ENCODE results near the gene OR4C13.
"Not testable (repeated sequence)": the region's sequence is repeated elsewhere in the genome, so short reads cannot be mapped to it uniquely, and the experiment has no call there.

Gene OR4C13

GRCh38 chr11:49952091-49952490, at the start of gene OR4C13:
TSS of gene OR4C13 (plus strand) at chr11:49952391. CDS start at chr11:49952423, 32 bp downstream.
- in situ Hi-C loops (cut with MboI; ENCODE audit: low sequenced_read_pairs) = no loop called here

- in situ Hi-C loops (cut with MboI; ENCODE audit: low sequenced_read_pairs) = not testable (repeated sequence)
Measured at GRCh38 chr11:49911516-49911915, 40.7 kb upstream of the OR4C13 start.

- in situ Hi-C loops (cut with MboI; ENCODE audit: low sequenced_read_pairs) = not testable (repeated sequence)
Measured at GRCh38 chr11:49948701-49949100, 3.5 kb upstream of the OR4C13 start.

GRCh38 chr11:49973439-49973838, 21.2 kb downstream of the OR4C13 start:
- in situ Hi-C loops (cut with MboI; ENCODE audit: low sequenced_read_pairs) = not testable (repeated sequence)

GRCh38 chr11:49982435-49982834, 30.2 kb downstream of the OR4C13 start, which contains the start of gene OR4C12:
TSS of gene OR4C12 (minus strand) at chr11:49982535. CDS start at chr11:49982501, 34 bp downstream.
- in situ Hi-C loops (cut with MboI; ENCODE audit: low sequenced_read_pairs) = not testable (repeated sequence)

GRCh38 chr11:49995565-49995964, 43.4 kb downstream of the OR4C13 start:
- in situ Hi-C loops (cut with MboI; ENCODE audit: low sequenced_read_pairs) = no loop called here
